Transverse colon (tissue), 4 donors: Measurements from ENCODE around the gene FRMD3. TPM values are rescaled to one million over a fixed set of nuclear protein-coding genes. Genes with fewer than 3 reads are reported as not detected.

Source experiments
- DNase-seq: peaks from one replicate; pipeline ENCODE4 v3.0.0-alpha.2; 2019
- H3K27ac ChIP-seq, 4 donors: fragments of 200-600 bp; sonication (generic); 2 replicates each; pipeline ENCODE4 v1.5.1; 2016 to 2018; ENCODE audit warnings: inconsistent platforms in 4 of 4
- H3K27me3 ChIP-seq: fragments of 200-600 bp; sonication (generic); 2 replicates; pipeline ENCODE4 v1.5.1; 2017; ENCODE audit warnings: inconsistent platforms
- H3K36me3 ChIP-seq, 4 donors: fragments of 200-600 bp; sonication (generic); 2 replicates each; pipeline ENCODE4 v1.5.1; 2017 to 2019; ENCODE audit warnings: inconsistent platforms in 4 of 4
- H3K4me1 ChIP-seq, 4 donors: fragments of 200-600 bp; sonication (generic); 2 replicates each; pipeline ENCODE4 v1.5.1; 2017 to 2020; ENCODE audit warnings: inconsistent platforms in 4 of 4
- H3K4me3 ChIP-seq, 4 donors: fragments of 200-600 bp; sonication (generic); 1 replicate in 1 of 4; 2 replicates in 3 of 4; pipeline versions ENCODE4 v1.5.1 to v1.6.1; 2017 to 2019; ENCODE audit warnings: inconsistent platforms in 4 of 4
- H3K9me3 ChIP-seq, 2 donors: fragments of 200-600 bp; sonication (generic); 2 replicates each; pipeline ENCODE4 v1.5.1; 2017 to 2019; ENCODE audit warnings: inconsistent platforms in 2 of 2
- CTCF ChIP-seq, 5 experiments: fragments of 200-600 bp in 3 of 5; fragments of 450-650 bp in 2 of 5; sonication (generic) in 3 of 5; IDR thresholded peaks; 1 replicate in 2 of 5; 2 replicates in 3 of 5; pipeline ENCODE4 v1.5.1; 2016 to 2017; ENCODE audit warnings: antibody characterized with exemption in 5 of 5, inconsistent platforms in 3 of 5, mild to moderate bottlenecking in 2 of 5, moderate library complexity in 1 of 5
- EP300 ChIP-seq: sonication (generic); formaldehyde crosslinking; IDR thresholded peaks from one replicate; pipeline ENCODE4 v1.6.1; 2017; ENCODE audit warnings: antibody characterized with exemption, low read depth
- POLR2A ChIP-seq: fragments of 450-650 bp; IDR thresholded peaks from one replicate; pipeline ENCODE4 v1.6.1; 2016; ENCODE audit warnings: antibody characterized with exemption, mild to moderate bottlenecking, moderate library complexity
- POLR2AphosphoS5 ChIP-seq, 3 donors: sonication (generic); formaldehyde crosslinking; IDR thresholded peaks; one replicate each; pipeline ENCODE4 v1.6.1; 2016; ENCODE audit warnings: antibody characterized with exemption in 3 of 3
- WGBS, 2 donors: methylation state at CpG; one replicate each; pipeline ENCODE4 v1.1.5; 2018; ENCODE audit warnings: low coverage in 1 of 2; 5-methylcytosine and 5-hydroxymethylcytosine counted together
- in situ Hi-C, 4 donors: fragments of 200-750 bp; cut with MboI; loops; one replicate each; pipeline versions ENCODE4 v1.15.0 to v1.15.1; 2017; ENCODE audit warnings: low sequenced_read_pairs in 3 of 4, low pct_ligation_motif_present in 1 of 4, low pct_unique_long_range_greater_than_20kb in 1 of 4
- intact Hi-C: fragments of 100-400 bp; cut with DNase I; formaldehyde crosslinking; loops from one replicate; pipeline ENCODE4 v1.15.1; 2023; ENCODE audit warnings: low total_unique reads
- total RNA-seq, 4 donors: library from RNA; depleted of rRNA; stranded (reverse); fragments of >200 nt; gene quantifications; one replicate each; pipeline ENCODE4 v1.1.0, GENCODE V29; 2016

Gene FRMD3
- total RNA-seq, 4 donors from 2014 or later, result 5.8 to 37.0 (median 18.1) TPM

GRCh38 chr9:83471241-83471640 lies 67.0 kb downstream of the FRMD3 start:
- no peak for TF ChIP-seq POLR2A
- no peak for TF ChIP-seq CTCF (IDR thresholded peaks at IDR 0.05)
- no peak for TF ChIP-seq POLR2AphosphoS5 (IDR thresholded peaks at IDR 0.05)
- no peak for TF ChIP-seq EP300
- Histone ChIP-seq H3K9me3 (no peaks in the 10 kb centered on the region), H3K4me1 (peaks cover 11 to 46% (median 22%) of the 10 kb centered on the region in 4 donors), H3K36me3 (no peaks in the 10 kb centered on the region), H3K4me3 (no peak overlapping the region), H3K27ac (peak overlapping the region; percentile 42 to 82 (median 70)), H3K27me3 (no peaks in the 10 kb centered on the region)
- intact Hi-C loops (no loop called here), in situ Hi-C loops (no loop called here)
- 84 to 100% methylated on average over 1 to 4 of the region's 4 CpGs for WGBS, 2 donors
- no peak for DNase-seq

DNA sequence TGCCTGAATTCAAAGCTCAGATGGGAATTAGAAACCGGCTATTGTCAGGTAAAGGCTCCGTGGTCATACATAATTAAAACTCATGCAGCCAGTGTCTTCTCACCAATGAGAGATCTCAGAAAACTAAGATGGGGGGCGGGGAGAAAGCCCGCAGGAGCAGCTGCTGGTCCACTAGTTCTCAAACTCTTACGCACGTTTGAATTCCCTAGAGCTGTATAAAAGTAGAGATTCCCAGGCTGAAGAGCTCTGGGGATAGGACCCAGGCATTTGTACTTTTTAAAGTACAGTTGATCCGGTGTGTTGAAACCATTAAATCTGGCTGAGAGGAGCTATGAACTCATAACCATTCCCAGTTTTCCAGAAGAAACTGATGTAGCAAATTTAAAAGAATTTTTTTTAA lies 68.5 kb downstream of the FRMD3 start:
- peaks cover 11 to 42% (median 22%) of the 10 kb centered on the region in 4 donors for H3K4me1 ChIP-seq
- no peak overlapping the region for H3K4me3 ChIP-seq
- intact Hi-C loops, result no loop called here
- no peaks in the 10 kb centered on the region for H3K9me3 ChIP-seq
- WGBS, 2 donors, result 86 to 90% methylated on average over 5 to 7 of the region's 7 CpGs
- in situ Hi-C loops, result no loop called here
- DNase-seq, result no peak
- H3K27me3 ChIP-seq, result no peaks in the 10 kb centered on the region
- TF ChIP-seq POLR2AphosphoS5 (IDR thresholded peaks at IDR 0.05) (no peak), CTCF (IDR thresholded peaks at IDR 0.05) (no peak), EP300 (no peak), POLR2A (no peak)
- no peaks in the 10 kb centered on the region for H3K36me3 ChIP-seq
- H3K27ac ChIP-seq, result no peak overlapping the region

DNA sequence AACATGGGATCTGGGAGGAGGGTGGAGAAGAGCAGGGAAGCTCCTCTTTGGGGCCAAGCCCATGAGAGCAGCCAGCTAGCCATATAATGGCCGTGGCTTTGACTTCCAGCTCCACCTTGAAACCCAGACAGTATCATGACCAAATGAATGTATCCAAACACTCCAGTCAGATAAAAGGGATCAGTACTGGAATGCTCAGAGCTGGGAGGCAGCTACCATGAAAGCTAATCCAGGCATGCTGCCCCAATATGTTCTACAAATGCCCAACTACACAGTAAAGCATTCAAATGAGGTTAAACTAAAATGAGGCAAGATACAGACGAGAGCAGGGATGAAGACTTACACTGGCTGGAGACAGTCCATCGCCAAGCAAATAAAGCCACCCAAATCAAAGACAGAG lies 69.4 kb downstream of the FRMD3 start:
- in situ Hi-C loops (no loop called here), intact Hi-C loops (no loop called here)
- H3K9me3 ChIP-seq, result no peaks in the 10 kb centered on the region
- DNase-seq, result no peak
- no peaks in the 10 kb centered on the region for H3K36me3 ChIP-seq
- H3K4me3 ChIP-seq, result no peak overlapping the region
- WGBS, 2 donors, result 75 to 100% methylated on average over 2 to 3 of the region's 3 CpGs
- no peak overlapping the region for H3K27ac ChIP-seq
- no peak for TF ChIP-seq POLR2A
- no peak for TF ChIP-seq EP300
- no peak for TF ChIP-seq CTCF (IDR thresholded peaks at IDR 0.05)
- no peak for TF ChIP-seq POLR2AphosphoS5 (IDR thresholded peaks at IDR 0.05)
- peaks cover 6 to 33% (median 16%) of the 10 kb centered on the region in 4 donors for H3K4me1 ChIP-seq
- no peaks in the 10 kb centered on the region for H3K27me3 ChIP-seq

DNA sequence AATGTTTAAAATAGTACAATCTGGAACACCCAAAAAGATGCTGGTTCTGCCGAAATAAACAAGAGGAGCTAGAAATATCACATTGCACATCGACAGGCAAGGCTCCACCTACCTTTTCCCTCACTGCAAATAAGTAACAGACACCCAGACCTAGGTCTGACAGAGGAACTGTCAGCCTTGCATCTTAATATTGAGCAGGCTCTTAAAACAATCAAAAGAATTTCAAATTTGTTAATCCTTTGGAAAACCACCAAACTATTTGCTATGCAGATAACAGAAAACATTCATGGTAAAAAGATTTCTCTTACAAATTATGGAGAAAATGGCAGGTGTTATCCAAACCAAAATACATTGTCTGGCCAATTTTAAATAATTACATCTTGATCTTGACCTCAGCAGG lies 71.3 kb downstream of the FRMD3 start:
- WGBS, 2 donors, result 67 to 77% methylated on average over 2 of the region's 2 CpGs
- in situ Hi-C loops (no loop called here), intact Hi-C loops (no loop called here)
- no peaks in the 10 kb centered on the region for H3K27me3 ChIP-seq
- H3K27ac ChIP-seq, result no peak overlapping the region
- no peaks in the 10 kb centered on the region for H3K9me3 ChIP-seq
- TF ChIP-seq POLR2A (no peak), EP300 (no peak), POLR2AphosphoS5 (IDR thresholded peaks at IDR 0.05) (no peak), CTCF (IDR thresholded peaks at IDR 0.05) (no peak)
- no peak for DNase-seq
- no peaks in the 10 kb centered on the region for H3K36me3 ChIP-seq
- peaks cover 0 to 14% (median 3%) of the 10 kb centered on the region in 4 donors for H3K4me1 ChIP-seq
- no peak overlapping the region for H3K4me3 ChIP-seq
